G401.6 (cell line): ENCODE data around the gene HOMER1.
"Not testable (repeated sequence)": the region's sequence is repeated elsewhere in the genome, so short reads cannot be mapped to it uniquely, and the experiment has no call there.

ENCODE experiments used
- FAIRE-seq: peaks from 2 replicates; lab custom pipeline; 2012; peaks lifted over from hg19 to GRCh38; lab: Jason Lieb, UNC

Gene HOMER1

DNA sequence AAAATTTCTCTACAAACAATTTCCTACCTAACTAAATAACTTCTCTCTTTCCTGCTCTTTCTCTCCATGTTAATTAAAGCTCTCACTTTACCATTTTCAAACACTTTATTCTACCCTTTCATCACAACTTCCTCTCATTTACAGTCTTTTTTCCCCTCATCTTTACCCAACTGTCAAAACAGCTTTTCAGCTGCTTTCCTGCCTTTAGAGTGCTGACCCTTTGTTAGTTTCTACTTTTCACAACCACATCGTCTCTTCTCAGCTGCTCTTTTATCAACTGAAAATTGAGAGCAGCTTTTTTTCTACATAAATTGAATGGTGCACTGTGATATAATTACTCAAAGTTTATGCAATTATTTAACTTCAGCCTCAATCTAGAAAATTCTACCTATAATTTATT lies 3.1 kb upstream of the HOMER1 start:
- FAIRE-seq, result no peak

DNA sequence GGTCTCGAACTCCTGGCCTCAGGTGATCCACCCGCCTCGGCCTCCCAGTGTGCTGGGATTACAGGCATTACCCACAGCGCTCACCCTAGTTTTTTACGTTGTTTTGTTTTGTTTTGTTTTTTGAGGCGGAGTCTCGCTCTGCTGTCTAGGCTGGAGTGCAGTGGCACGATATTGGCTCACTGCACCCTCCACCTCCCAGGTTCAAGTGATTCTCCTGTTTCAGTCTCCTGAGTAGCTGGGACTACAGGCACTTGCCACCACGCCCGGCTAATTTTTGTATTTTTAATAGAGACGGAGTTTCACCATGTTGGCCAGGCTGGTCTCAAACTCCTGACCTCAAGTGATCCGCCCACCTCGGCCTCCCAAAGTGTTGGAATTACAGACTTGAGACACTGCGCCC lies 2.4 kb upstream of the HOMER1 start:
- not testable (repeated sequence) for FAIRE-seq

DNA sequence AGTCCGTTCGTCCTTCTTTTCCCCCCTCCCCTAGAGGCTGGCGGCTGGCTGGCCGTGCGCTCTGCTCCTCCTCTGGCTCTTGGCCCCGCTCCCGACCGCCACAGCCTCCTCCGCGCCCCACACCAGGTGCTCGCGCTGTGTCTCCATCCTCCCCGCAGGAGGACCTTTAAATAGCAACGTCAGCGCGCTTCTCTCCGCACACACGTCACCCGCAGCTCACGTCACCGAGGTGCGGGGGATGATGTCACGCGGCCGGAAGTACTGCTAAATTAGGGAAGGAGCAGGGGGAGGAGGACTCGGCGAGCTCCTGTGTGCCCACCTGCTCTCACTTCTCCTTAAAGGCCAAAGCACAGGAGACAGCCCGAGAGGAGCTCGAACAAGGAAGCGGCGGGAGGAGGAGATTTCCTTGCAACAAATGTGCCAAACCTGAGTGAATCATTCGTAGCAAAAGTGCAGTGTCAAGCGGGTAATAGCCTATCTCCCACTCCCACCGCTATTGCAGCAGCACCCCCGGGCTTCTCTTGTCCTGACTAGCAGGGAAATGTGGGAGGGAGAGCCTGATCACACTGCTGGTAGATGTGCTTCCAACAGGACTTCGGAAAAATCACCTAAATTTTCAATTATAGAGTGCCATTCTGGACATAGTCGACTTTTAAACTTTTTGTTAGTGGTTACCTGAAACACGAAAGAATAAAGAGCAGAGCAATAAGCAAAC lies 614 bp upstream of the HOMER1 start:
- FAIRE-seq, result peak; percentile 93

DNA sequence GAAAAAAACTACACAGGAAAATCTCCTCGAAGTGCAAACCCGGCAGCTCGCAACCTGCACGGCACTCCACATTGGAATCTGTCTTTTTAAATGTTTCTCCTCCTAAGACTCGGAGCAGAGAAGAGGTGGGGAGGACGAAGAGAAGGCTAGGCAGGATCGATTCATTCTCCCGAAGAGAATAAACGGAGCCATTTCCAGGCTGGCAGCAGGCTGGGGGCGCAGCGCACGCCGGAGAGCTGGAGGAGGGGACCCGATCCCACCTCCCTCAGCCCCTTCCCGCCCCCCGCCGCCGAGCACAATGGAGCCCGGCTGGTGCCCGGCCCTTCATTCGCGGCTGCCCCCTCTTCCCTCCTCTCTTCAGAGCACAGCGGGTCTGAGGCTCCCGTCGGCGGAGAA lies 628 bp downstream of the HOMER1 start:
- no peak for FAIRE-seq

DNA sequence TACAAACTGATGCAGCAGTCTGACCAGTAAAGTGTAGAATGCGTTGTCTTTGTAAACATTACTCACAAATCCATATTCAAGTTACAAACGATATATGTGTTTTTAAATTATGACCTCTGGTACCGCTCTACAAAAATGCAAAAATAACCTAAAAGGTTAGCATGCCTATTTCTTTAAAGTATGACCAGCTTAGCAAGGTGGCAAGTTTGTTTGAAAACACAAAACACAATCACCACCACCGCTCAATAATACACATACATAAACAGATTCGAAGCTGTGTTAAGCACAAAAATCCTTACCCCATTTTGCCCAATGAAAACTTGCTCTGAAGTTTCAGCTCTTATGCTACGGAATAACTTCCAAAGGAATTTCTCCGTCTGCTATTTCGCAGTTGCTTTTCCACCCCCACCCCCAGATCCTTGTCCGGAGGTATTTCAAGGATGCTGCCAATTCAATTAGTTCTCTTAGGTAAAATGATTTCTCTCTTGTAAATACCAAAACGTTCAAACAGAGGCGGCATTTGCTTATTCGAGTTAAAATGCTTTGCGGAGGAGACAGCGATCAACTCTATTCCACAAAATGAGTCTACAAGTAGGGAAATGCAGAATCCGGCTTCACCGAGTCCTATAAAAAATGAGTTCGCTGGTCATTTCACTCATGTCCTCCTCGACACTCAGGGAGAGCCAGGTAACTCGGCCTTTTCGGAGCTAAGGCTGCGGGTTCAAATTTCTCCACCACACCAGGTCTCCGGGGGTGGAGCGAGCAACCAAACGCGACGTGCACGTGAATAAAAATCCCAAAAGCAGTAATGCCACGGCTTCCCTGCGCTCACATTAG lies 1.2 kb downstream of the HOMER1 start:
- no peak for FAIRE-seq

DNA sequence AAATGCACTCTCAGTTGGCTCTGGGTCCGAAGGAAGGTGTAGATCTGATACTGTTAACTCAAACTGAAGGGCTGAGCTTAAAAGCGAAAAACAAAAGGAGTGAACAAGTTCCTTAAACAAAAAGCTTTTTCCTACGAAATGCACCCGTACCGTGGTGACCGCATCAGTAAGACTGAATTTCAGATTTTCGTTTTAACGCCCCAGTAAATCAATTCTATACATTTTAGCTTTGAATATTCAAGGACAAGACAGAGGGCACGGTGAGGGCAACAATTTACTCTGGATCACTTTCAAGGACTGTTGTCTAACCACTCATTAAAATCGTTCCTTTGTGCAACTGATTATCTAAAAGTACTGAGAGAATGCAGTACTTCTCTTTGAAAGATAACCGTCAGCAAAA lies 1.9 kb downstream of the HOMER1 start:
- no peak for FAIRE-seq

DNA sequence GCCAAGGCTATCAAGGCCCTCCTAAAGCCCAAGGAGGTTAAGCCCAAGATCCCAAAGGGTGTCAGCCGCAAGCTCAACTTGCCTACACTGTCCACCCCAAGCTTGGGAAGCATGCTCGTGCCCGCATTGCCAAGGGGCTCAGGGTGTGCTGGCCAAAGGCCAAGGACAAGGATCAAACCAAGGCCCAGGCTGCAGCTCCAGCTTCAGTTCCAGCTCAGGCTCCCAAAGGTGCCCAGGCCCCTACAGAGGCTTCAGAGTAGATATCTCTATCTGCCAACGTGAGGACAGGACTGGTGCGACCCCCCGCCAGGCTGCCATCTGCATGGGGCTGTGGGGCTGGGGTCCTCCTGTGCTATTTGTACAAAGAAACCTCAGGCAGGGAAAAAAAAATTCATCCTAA lies 3.3 kb downstream of the HOMER1 start:
- no peak for FAIRE-seq

DNA sequence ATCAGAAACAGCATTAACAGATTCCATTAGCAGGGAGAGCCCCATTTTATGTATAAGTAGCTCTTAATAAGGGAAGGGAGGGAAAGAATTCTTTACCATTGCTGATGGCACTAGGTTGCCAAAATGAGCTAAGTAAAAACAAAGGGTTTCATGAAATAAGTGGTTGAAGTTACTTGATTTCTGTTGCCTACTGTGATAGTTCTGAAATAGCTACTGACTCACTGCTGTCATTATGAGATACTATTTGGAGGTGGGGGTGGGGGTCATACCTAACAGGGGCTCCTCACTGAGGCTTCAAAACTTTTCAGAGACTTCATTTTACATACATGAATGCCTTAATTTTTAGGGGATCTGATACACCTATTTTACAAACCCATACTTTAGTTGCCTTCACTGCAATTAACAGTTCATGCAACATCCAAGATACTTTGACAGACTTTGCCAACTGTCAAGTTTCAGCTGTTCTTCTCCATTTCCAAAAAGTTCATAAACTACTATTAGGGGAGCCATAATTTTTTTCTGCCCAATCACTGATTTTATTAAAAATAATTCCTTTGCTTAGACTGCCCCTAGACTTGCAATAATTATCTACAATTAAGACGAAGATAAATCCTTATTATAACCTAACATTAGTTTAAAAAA lies 4.6 kb downstream of the HOMER1 start:
- no peak for FAIRE-seq

- FAIRE-seq, result no peak
Measured at GRCh38 chr5:79508794-79509193, 5.1 kb downstream of the HOMER1 start.

GRCh38 chr5:79508354-79508753 lies 5.6 kb downstream of the HOMER1 start:
- FAIRE-seq, result no peak

GRCh38 chr5:79507251-79508205 lies 6.4 kb downstream of the HOMER1 start:
- peak; percentile 8 for FAIRE-seq

- no peak for FAIRE-seq
Measured at GRCh38 chr5:79505138-79505537, 8.8 kb downstream of the HOMER1 start.

- no peak for FAIRE-seq
Measured at GRCh38 chr5:79503794-79504495, 10.0 kb downstream of the HOMER1 start.

- FAIRE-seq, result no peak
Measured at GRCh38 chr5:79499640-79500273, 14.2 kb downstream of the HOMER1 start.

GRCh38 chr5:79495311-79495710 lies 18.6 kb downstream of the HOMER1 start:
- FAIRE-seq, result no peak

DNA sequence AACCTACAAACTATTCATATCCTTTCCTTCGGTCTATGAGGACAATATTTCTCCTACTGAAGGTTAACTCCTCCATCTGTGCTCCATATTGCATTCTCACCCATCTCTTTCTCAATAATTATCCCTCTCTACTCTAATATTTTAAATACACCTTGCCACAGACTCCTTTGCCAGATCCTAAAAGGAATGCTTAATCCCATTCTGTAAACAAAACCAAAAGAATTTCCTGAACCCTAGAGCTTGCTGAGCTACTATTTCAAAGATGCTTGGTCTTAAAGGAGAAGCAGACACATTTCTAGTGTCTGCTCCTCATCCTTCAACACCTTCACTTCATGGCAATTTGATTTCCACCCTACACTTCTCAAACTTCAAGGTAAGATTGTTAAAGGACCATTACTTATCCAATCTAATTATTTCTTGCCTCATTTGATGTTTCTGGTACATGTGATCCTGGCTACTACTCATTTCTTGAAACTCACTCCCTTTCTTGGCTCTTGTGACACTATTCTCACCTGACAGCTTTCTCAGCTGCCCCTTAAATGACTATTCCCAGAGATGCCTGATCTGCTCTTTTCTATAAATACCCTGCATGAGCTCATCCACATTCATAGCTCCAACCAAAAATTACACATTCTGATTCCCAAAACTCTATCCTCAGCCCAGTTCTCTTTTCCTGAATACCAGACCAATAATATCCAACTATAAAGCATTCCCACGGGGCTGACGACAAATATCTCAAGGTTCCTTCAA lies 20.2 kb downstream of the HOMER1 start:
- peak; percentile 49 for FAIRE-seq

DNA sequence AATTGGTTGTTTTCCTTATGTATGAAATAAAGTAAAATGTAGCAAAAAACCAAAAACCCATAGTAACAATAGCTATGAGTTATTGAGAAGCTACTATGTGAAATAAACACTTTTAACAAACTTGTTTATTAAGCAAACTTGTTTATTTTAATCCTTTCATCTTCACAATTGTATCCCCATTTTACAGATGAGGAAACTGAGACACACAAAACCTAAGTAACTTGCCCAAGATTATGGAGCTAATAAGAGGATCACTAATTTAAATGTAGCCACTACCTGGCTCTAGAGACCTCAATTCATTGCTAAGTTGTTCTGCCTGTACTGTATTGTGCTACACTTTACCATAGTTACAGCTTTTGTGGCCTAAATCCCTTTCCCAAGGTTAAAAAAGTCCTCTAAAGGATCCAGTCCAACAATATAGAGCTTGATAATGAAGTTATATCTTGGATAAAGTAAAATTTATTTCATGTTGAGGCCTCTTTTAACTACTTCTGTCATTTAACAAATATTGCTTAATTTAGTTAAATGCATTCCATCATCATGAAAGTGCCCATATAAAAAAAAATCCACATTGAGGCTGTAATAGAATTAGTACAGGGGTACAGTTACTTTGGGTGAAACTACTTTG lies 22.1 kb downstream of the HOMER1 start:
- FAIRE-seq, result peak; percentile 17

GRCh38 chr5:79490323-79490936 lies 23.5 kb downstream of the HOMER1 start:
- peak; percentile 54 for FAIRE-seq

DNA sequence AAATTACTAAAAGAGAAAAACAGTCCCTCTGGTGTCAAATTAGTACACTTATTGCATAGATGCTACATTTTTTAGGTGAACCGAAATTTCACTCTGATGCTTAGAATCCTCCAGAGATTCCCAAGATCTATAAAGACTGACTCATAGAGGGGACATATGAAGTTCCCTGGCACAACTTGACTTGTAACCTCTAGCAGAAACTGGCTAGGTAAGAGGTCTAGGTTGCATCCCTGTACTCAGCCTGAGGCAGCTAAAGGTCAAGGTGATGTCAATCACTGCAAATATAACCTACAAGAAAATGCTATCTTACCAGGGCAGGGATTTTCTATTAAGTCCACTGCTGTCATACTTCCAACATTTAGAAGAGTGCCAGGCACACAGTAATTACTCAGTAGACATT lies 24.2 kb downstream of the HOMER1 start:
- FAIRE-seq, result no peak
